Stimulated activated CD8-positive, alpha-beta memory T cell treated with anti-CD3 and anti-CD28 coated beads, Interleukin-15, amount 100 ng/mL, for 24 hours (primary cell): ENCODE measurements around the gene GAPDH.
"Not testable (repeated sequence)": the region's sequence is repeated elsewhere in the genome, so short reads cannot be mapped to it uniquely, and the experiment has no call there.

Source experiments
- DNase-seq: peaks from one replicate; pipeline ENCODE4 v3.0.0-alpha.2; 2020; ENCODE audit warnings: low read depth

Gene GAPDH

GRCh38 chr12:6533923-6534694 lies at the start of gene GAPDH:
Gene GAPDH, plus strand, starts transcription at chr12:6534517. Its CDS starts 316 bp downstream, at chr12:6534833.
- peak; percentile 81 for DNase-seq

- DNase-seq = no peak
Measured at GRCh38 chr12:6488240-6488639, 46.1 kb upstream of the GAPDH start.

- DNase-seq = no peak
Measured at GRCh38 chr12:6489449-6489848, 44.9 kb upstream of the GAPDH start.

- DNase-seq = not testable (repeated sequence)
Measured at GRCh38 chr12:6490673-6491072, 43.6 kb upstream of the GAPDH start.

- peak; percentile 96 for DNase-seq
Measured at GRCh38 chr12:6492838-6493496, 41.4 kb upstream of the GAPDH start, which contains the start of gene MRPL51. Gene MRPL51, minus strand, starts transcription at chr12:6493262. Its CDS starts 126 bp downstream, at chr12:6493136.

- DNase-seq = peak; percentile 85
Measured at GRCh38 chr12:6493497-6494257, 40.6 kb upstream of the GAPDH start, which contains the start of gene NCAPD2. Gene NCAPD2, plus strand, starts transcription at chr12:6494102. Its CDS starts 997 bp downstream, at chr12:6495099.

- no peak for DNase-seq
Measured at GRCh38 chr12:6494258-6494743, 40.0 kb upstream of the GAPDH start.

GRCh38 chr12:6494968-6495367 lies 39.3 kb upstream of the GAPDH start:
- DNase-seq = no peak

GRCh38 chr12:6497291-6497690 lies 37.0 kb upstream of the GAPDH start:
- DNase-seq = not testable (repeated sequence)

- no peak for DNase-seq
Measured at GRCh38 chr12:6500466-6500865, 33.9 kb upstream of the GAPDH start.

GRCh38 chr12:6507102-6507998 lies 27.0 kb upstream of the GAPDH start:
- DNase-seq = no peak

GRCh38 chr12:6508087-6508486 lies 26.2 kb upstream of the GAPDH start:
- DNase-seq = no peak

- DNase-seq = no peak
Measured at GRCh38 chr12:6520186-6520585, 14.1 kb upstream of the GAPDH start.

GRCh38 chr12:6522193-6522592 lies 12.1 kb upstream of the GAPDH start:
- DNase-seq = no peak

GRCh38 chr12:6523708-6524107 lies 10.6 kb upstream of the GAPDH start:
- no peak for DNase-seq

GRCh38 chr12:6524648-6525047 lies 9.7 kb upstream of the GAPDH start:
- no peak for DNase-seq

- no peak for DNase-seq
Measured at GRCh38 chr12:6526201-6526600, 8.1 kb upstream of the GAPDH start.

GRCh38 chr12:6526766-6527525 lies 7.4 kb upstream of the GAPDH start:
- DNase-seq = no peak

GRCh38 chr12:6527711-6528110 lies 6.6 kb upstream of the GAPDH start:
- DNase-seq = no peak

GRCh38 chr12:6528539-6529235 lies 5.6 kb upstream of the GAPDH start:
- DNase-seq = no peak
